Loucy (cell line): ENCODE results near the gene ITGB6.

ENCODE experiments used
- H2AFZ ChIP-seq: fragments of 200-600 bp; sonication (generic); 2 replicates; pipeline ENCODE4 v1.6.0; 2016; ENCODE audit warnings: antibody characterized with exemption, mild to moderate bottlenecking, low read length, moderate library complexity
- H3F3A ChIP-seq: fragments of 200-600 bp; 2 replicates; pipeline ENCODE4 v1.6.0; 2016; ENCODE audit warnings: antibody characterized with exemption, low read depth, mild to moderate bottlenecking
- H3K27me3 ChIP-seq: fragments of 200-600 bp; sonication (generic); 2 replicates; pipeline ENCODE4 v1.6.1; 2014; ENCODE audit warnings: low read length, mild to moderate bottlenecking; ENCODE audit not compliant: insufficient read depth, poor library complexity, severe bottlenecking
- H3K36me3 ChIP-seq: fragments of 200-600 bp; sonication (generic); 2 replicates; pipeline ENCODE4 v1.6.1; 2016; ENCODE audit warnings: low read length; ENCODE audit not compliant: insufficient read depth
- H3K4me1 ChIP-seq: fragments of 200-600 bp; sonication (generic); 2 replicates; pipeline ENCODE4 v1.5.1; 2014; ENCODE audit warnings: low read length, mild to moderate bottlenecking; ENCODE audit not compliant: insufficient read depth, poor library complexity, severe bottlenecking
- H3K4me2 ChIP-seq: fragments of 200-600 bp; sonication (generic); 2 replicates; pipeline ENCODE4 v1.6.0; 2014; ENCODE audit warnings: antibody characterized with exemption, low read length, low read depth, mild to moderate bottlenecking; ENCODE audit not compliant: poor library complexity, severe bottlenecking
- H3K4me3 ChIP-seq: fragments of 200-600 bp; sonication (generic); 2 replicates; pipeline ENCODE4 v1.5.1; 2014; ENCODE audit warnings: low read length, mild to moderate bottlenecking, mixed read lengths; ENCODE audit not compliant: poor library complexity, severe bottlenecking
- H3K79me2 ChIP-seq: fragments of 200-600 bp; sonication (generic); 2 replicates; pipeline ENCODE4 v1.6.1; 2014; ENCODE audit warnings: low read length; ENCODE audit not compliant: insufficient read depth
- H3K9ac ChIP-seq: fragments of 200-600 bp; sonication (generic); 2 replicates; pipeline ENCODE4 v1.6.0; 2014; ENCODE audit warnings: mild to moderate bottlenecking, low read depth, low read length, moderate library complexity; ENCODE audit not compliant: poor library complexity, severe bottlenecking
- H3K9me2 ChIP-seq: fragments of 200-600 bp; sonication (generic); replicated peaks from 2 replicates; pipeline ENCODE4 v1.6.1; 2016; ENCODE audit warnings: low read depth, low read length, mixed read lengths
- H3K9me3 ChIP-seq: fragments of 200-600 bp; sonication (generic); 2 replicates; pipeline ENCODE4 v1.6.1; 2014; ENCODE audit warnings: mild to moderate bottlenecking, antibody characterized with exemption, low read length, low read depth; ENCODE audit not compliant: insufficient read depth
- H4K20me1 ChIP-seq: fragments of 200-600 bp; sonication (generic); 2 replicates; pipeline ENCODE4 v1.6.0; 2014; ENCODE audit warnings: antibody characterized with exemption, low read length, mild to moderate bottlenecking; ENCODE audit not compliant: insufficient read depth, poor library complexity, severe bottlenecking
- CTCF ChIP-seq: fragments of 200-600 bp; sonication (generic); conservative IDR thresholded peaks from 2 replicates; pipeline ENCODE4 v1.5.1; 2014; ENCODE audit warnings: mild to moderate bottlenecking, antibody characterized with exemption, low read length
- EZH2phosphoT487 ChIP-seq: fragments of 200-600 bp; IDR thresholded peaks from 2 replicates; pipeline ENCODE4 v1.6.1; 2018; ENCODE audit warnings: antibody characterized with exemption, mild to moderate bottlenecking, moderate library complexity, borderline replicate concordance

The ITGB6 gene

GRCh38 chr2:160200921-160201320 lies 849 bp upstream of the ITGB6 start:
- Histone ChIP-seq H4K20me1 (no peaks in the 10 kb centered on the region), H3K4me2 (no peak overlapping the region), H3K9me3 (no peaks in the 10 kb centered on the region), H3K9me2 (no peaks in the 10 kb centered on the region), H2AFZ (no peak overlapping the region), H3K79me2 (no peaks in the 10 kb centered on the region), H3K4me1 (peaks cover 26% of the 10 kb centered on the region), H3F3A (no peaks in the 10 kb centered on the region), H3K27me3 (no peaks in the 10 kb centered on the region), H3K36me3 (no peaks in the 10 kb centered on the region), H3K9ac (no peak overlapping the region), H3K4me3 (no peak overlapping the region)
- TF ChIP-seq CTCF (no peak), EZH2phosphoT487 (no peak)

- no peak for TF ChIP-seq CTCF
- no peak for TF ChIP-seq EZH2phosphoT487
- Histone ChIP-seq H3K27me3 (no peaks in the 10 kb centered on the region), H3F3A (no peaks in the 10 kb centered on the region), H3K9me3 (no peaks in the 10 kb centered on the region), H3K79me2 (no peaks in the 10 kb centered on the region), H3K9ac (no peak overlapping the region), H3K4me2 (no peak overlapping the region), H3K4me3 (no peak overlapping the region), H4K20me1 (no peaks in the 10 kb centered on the region), H3K4me1 (peaks cover 32% of the 10 kb centered on the region), H3K9me2 (no peaks in the 10 kb centered on the region), H2AFZ (no peak overlapping the region), H3K36me3 (no peaks in the 10 kb centered on the region)
Measured at GRCh38 chr2:160199053-160199452, 1.0 kb downstream of the ITGB6 start.

GRCh38 chr2:160197587-160197986 lies 2.5 kb downstream of the ITGB6 start:
- H3K9ac ChIP-seq: no peak overlapping the region
- no peak overlapping the region for H3K4me2 ChIP-seq
- H3K79me2 ChIP-seq: no peaks in the 10 kb centered on the region
- TF ChIP-seq CTCF (no peak), EZH2phosphoT487 (no peak)
- H3K9me3 ChIP-seq: no peaks in the 10 kb centered on the region
- no peak overlapping the region for H3K4me3 ChIP-seq
- H3K27me3 ChIP-seq: no peaks in the 10 kb centered on the region
- H3K4me1 ChIP-seq: peaks cover 33% of the 10 kb centered on the region
- no peaks in the 10 kb centered on the region for H4K20me1 ChIP-seq
- no peaks in the 10 kb centered on the region for H3F3A ChIP-seq
- no peak overlapping the region for H2AFZ ChIP-seq
- no peaks in the 10 kb centered on the region for H3K36me3 ChIP-seq
- no peaks in the 10 kb centered on the region for H3K9me2 ChIP-seq
